Muscle of arm (tissue), 12 donors: Measurements from ENCODE around the gene SSTR1. TPM values are rescaled to one million over a fixed set of nuclear protein-coding genes. Genes with fewer than 3 reads are reported as not detected.

Source experiments
- DNase-seq: peaks from one replicate; pipeline ENCODE4 v3.0.0-alpha.2; 2013
- polyA plus RNA-seq, 12 donors: library from polyadenylated mRNA; unstranded; fragments of 120-200 nt; gene quantifications; one replicate each; pipeline ENCODE4 v1.2.1, GENCODE V29; 2013; ENCODE audit not compliant: insufficient read length in 12 of 12

SSTR1 gene
- polyA plus RNA-seq, 12 donors = 0.04 to 4.7 (median 0.20) TPM; not detected in 1

GRCh38 chr14:38202444-38203191, 5.1 kb upstream of the SSTR1 start:
- no peak for DNase-seq

- DNase-seq = no peak
Observed at GRCh38 chr14:38203929-38204718, 3.6 kb upstream of the SSTR1 start.

- no peak for DNase-seq
Observed at GRCh38 chr14:38204719-38205115, 3.0 kb upstream of the SSTR1 start.

GRCh38 chr14:38205119-38205813, 2.4 kb upstream of the SSTR1 start:
- no peak for DNase-seq

- no peak for DNase-seq
Observed at GRCh38 chr14:38205949-38206665, 1.6 kb upstream of the SSTR1 start.

- no peak for DNase-seq
Observed at GRCh38 chr14:38206689-38207376, 871 bp upstream of the SSTR1 start.

- no peak for DNase-seq
Observed at GRCh38 chr14:38207377-38207735, 348 bp upstream of the SSTR1 start.

- DNase-seq = no peak
Observed at GRCh38 chr14:38208618-38209562, 1.2 kb downstream of the SSTR1 start.

GRCh38 chr14:38209572-38210557, 2.2 kb downstream of the SSTR1 start:
- no peak for DNase-seq

GRCh38 chr14:38210587-38211216, 3.0 kb downstream of the SSTR1 start:
- no peak for DNase-seq

- DNase-seq = no peak
Observed at GRCh38 chr14:38211255-38211735, 3.6 kb downstream of the SSTR1 start.

GRCh38 chr14:38212111-38212510, 4.4 kb downstream of the SSTR1 start:
- DNase-seq = no peak

- DNase-seq = no peak
Observed at GRCh38 chr14:38213001-38213400, 5.3 kb downstream of the SSTR1 start.

- DNase-seq = no peak
Observed at GRCh38 chr14:38217553-38217952, 9.8 kb downstream of the SSTR1 start.

GRCh38 chr14:38221077-38221476, 13.4 kb downstream of the SSTR1 start:
- DNase-seq = no peak

GRCh38 chr14:38224338-38224737, 16.6 kb downstream of the SSTR1 start:
- DNase-seq = no peak

- no peak for DNase-seq
Observed at GRCh38 chr14:38225946-38226345, 18.2 kb downstream of the SSTR1 start.

- DNase-seq = no peak
Observed at GRCh38 chr14:38226366-38226765, 18.7 kb downstream of the SSTR1 start.
